GM18858 (cell line): Measurements from ENCODE around the gene RTN4RL1.

Experiments used
- ATAC-seq: cut with Tn5 transposase; IDR thresholded peaks from one replicate; pipeline ENCODE4 v1.9.1; 2021; ENCODE audit not compliant: unreplicated experiment

Gene RTN4RL1

DNA sequence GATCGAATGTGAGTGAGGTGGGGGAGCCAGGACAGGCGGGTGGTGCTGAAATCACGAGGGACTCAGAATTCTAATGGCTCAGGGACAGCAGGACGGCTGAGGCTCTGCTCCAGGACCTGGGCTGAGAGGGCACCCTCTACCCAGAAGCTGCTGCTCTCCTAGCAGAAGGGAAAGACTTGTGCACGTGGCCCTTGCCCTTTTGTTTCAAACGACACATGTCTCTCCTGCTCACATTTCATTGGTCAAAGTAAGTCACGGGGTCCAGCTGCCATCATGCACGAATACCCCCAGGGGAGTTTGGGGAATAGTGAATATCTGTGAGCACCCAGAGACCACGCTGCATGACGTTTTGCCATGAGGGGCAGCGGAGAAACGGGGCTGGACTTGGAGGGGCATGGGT is 73.2 kb downstream of the RTN4RL1 start:
- no peak for ATAC-seq

DNA sequence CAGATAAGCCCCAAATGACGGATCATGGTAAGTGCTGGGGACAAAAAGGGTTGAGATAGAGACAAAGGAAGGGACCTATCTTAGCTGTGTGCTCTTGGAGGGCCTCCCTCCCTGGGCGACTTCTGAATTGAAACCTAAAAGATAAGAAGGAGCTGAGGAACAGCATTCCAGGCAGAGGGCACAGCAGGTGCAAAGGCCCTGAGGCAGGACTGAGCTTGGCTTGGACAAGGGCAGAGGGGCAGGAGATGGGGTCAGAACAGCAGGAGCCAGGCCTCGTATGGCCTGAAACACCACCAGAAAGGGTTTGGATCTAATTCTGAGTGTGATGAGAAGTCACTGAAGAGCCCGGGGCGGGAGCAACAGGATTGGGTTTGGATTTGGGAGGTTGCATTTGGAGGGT is 75.4 kb downstream of the RTN4RL1 start:
- no peak for ATAC-seq

DNA sequence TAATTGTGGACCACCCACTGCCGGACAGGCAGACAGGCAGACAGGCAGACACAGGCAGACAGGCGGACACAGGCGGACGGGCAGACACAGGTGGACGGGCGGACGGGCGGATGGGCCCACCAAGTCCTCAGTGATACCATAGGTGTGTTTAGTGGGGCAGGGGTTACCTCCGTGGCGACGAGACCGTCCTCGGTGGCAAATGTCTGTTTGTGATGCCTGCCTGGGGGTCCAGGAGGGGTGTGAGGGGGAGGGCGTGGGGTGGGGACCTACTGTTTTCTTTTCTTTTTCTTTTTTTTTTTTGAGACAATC is 76.7 kb downstream of the RTN4RL1 start:
- ATAC-seq = no peak

DNA sequence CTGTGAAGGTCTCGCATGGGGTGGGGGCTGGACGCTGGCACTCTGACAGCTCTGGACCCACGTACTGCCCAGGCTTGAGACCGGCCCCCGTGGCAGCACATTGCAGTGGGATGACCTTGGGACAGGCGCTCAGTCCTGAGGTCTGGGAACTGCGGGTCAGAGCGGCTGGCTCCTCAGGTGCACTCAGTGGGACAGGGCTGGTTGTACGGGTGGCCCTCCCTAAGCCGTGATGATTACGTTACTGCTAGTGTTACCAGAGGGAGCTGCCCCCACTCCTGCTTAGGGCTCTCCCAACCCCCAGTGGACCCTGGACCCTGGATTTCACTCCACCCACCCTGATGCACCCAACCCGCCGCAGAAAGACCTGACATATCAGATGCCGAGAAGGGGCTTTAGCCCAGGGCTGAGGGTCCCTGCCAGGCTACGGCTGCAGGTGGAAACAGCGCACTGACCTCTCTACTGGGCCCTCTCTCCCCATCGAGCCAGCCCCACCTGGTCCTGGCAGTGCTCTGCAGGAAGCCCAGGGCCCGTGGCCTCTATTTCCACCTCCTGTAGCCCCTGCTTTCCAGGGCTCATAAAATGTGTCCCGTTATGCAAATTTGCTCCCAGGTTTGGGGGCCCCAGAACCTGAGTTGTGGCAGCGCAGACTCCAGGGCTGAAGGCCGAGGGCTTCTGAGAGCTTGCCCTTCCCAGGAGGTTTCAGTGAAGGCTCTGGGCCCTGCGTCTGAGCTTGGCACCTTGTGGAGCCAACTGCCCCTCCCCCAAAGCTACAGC is 77.2 kb downstream of the RTN4RL1 start:
- ATAC-seq = no peak

DNA sequence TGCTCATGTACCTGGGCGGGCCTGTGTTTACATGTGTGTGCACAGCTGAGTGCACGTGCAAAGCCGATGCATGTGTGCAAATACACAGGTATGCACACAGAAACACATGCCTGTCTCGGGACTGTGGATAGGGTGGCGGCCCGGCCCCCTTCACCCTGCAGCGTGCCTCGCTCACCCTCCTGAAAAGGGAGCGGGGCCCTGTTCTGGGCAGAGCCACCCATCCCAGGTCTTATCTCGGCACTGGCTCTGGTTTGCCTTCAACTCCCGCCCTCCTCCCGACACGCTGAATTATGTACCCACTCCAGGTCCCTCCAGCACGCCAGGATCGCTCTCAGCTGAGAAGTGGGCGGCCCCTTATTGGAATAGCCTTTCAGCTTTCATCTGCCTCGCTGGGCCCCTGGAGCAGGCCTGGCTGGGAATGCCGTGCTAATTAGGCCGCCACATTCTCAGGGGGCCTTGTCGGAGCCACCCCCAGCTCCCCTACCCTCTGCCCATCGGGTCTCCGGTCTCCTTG is 77.8 kb downstream of the RTN4RL1 start:
- no peak for ATAC-seq

DNA sequence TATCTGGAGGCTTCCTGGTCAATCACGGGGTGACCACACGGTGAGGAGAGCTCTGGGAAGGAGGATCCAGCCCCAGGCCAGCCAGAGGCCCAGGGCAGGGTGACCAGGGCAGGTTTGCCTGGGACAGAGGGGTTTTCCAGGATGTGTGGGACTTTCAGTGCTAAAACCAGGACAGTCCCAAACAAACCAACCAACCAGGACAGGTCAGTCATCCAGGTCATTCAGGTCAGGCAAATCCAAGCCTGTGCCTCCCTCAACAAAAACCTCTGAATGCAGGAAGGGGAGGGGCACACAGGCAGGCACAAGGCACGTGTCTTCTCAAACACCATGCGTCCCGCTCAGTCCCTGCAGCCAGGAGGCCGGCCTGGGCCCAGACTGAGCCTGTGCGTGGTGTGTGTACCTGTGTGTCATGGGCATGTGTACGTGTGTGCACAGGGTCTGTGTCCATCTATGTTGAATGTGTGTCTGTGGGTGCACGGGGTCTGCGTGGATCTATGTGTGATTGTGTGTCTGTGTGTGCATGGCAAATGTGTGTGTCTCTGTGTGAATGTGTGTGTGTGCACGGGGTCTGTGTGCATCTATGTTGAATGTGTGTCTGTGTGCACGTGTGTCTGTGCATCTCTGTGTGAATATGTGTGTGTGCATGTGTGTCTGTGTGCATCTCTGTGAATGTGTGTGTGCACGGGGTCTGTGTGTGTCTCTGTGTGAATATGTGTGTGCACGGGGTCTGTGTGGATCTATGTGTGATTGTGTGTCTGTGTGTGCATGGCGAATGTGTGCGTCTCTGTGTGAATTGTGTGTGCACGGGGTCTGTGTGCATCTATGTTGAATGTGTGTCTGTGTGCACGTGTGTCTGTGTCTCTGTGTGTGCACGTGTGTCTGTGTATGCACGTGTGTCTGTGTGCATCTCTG is 78.9 kb downstream of the RTN4RL1 start:
- no peak for ATAC-seq

DNA sequence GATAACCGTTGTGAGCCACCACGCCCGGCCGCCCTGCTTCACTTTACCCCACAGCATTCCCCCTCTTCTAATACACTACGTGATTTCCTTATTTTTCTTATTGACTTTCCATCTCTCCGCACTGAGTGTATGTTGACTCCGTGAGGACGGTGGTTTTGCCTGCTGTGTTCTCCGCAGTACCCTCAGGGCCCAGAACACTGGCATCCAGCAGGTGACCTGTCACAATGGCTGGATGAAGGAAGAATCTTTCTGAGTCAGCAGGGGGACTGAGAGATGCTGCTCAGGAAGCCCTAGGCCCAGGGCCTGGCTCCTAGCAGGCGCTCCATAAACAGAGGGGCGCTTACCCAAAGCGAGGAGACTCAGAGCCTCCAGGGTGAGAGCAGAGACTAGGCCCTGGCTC is 79.5 kb downstream of the RTN4RL1 start:
- ATAC-seq = no peak

DNA sequence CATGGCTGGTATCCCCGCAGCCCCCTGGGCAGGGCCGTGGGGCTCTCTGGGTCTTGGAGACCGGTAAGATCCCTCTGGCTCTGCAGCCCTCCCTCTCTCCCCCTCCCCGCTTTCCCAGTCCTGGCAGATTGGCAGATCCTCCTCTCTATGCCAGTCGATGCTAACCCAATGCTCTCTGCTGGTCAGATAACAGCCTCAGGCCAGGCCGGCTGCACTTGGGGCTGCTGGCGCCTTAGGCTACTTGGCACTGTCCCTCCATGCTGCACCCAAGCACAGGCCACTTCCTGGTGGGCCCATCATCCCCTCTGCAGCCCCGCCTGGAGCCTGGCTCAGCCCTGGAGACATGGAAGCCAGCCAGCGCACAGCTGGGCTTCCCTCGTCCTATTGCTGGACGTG is 81.7 kb downstream of the RTN4RL1 start:
- no peak for ATAC-seq

DNA sequence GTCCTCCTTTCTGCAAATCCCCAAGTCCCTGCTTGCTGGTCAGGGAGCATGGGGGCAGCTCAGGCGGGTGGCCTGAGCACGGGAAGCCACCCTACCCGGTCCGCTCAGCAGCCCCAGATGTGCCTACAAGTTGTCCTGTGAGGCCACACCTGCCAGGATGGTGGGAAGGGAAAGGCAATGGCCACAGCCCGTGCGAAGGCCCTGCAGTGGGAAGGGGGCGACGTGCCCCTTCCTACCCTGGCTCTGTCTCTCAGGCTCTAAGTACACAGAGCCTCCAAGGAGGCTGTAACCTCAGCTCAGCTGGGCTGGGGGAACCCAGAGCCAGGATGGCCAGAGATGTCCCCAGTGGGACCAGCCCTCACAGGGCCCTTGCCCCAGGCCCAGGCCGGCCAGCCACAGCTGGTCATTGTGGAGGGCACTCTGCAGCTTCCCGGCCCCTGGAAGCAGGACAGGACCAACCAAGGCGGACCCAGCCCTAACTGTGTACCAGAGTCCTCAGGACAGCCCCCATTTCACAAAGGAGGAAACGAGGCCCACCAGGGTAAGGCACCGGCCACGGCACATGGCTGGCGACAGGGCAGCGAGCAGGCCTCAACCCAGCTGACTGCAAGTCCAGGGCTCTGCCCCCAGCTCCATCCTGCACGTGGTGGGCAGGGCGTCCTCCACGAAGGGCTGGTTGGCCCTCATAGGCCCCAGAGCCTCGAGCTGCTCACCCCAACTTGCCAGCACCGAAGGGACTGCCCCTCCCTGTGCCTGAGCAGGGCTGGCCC is 82.3 kb downstream of the RTN4RL1 start:
- ATAC-seq = no peak

DNA sequence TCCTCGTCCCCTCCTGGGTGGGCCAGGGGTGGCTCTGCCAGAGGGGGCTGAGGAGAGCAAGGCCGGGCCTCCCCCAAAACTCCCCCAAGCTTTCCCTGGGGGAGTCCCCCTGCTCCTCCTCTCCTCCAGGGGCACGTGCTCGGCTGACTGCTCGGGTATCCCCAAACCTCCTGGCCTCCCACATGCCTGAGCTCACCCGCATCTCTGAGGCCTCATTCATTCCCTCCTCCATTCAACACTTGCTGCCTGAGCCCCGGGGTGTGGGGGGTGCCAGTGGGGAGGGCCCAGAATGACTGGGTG is 83.1 kb downstream of the RTN4RL1 start:
- ATAC-seq = no peak

DNA sequence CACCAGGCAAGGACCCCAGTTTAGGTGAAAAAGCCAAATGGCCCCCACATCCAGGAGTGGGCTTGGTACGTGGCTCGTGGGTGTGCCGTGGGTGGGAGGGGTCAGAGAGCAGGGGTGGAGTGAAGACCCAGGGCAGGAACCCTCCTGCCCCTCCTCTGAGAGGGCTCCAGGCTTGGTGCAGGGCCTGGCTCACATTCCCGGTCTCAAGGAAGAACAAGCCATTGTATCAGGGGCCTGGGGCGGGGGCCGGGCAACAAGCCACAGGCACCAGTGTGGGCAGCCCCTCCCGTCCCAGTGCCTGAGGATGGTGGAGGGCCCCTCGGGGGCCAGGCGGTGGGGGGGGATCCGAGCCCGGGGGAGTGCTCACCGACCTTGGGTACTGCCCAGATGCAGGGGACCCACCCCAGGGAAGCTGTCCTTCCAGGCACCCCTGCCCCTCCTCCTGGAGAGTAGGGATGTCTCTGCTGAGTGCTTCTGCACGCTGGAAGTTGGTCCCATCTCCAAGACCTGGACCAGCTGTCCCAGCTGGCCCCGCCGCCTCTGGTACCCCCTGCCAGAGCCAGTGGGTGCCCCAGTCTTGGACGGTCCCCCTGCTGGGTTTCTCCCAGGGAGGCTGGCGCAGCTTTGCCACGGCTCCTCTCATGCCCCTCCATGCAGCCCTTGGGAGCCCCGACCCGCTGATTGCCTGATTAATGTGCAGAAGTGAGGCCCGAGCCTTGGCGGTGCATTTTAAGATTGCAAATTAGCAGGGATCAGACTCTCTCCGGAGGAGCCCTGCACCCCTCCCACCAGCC is 83.7 kb downstream of the RTN4RL1 start:
- ATAC-seq = no peak

DNA sequence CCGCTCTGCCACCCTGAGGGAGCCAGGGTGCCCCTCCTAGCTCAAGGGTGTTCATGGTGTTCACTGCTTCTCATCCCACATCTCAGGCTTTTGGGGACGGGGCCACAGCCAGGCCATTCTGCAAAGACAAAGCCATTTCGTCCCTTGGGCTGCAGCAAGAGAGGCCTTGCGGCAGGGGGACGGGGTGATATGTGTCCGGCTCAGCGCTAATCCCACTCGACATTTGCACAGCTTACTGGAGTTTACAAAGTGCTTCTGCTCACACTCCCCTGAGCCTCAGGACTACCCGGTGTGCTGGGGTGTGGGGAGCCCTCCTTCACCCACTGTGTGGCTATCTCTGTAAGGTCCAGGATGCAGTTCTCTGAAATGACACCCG is 84.3 kb downstream of the RTN4RL1 start:
- ATAC-seq = no peak

DNA sequence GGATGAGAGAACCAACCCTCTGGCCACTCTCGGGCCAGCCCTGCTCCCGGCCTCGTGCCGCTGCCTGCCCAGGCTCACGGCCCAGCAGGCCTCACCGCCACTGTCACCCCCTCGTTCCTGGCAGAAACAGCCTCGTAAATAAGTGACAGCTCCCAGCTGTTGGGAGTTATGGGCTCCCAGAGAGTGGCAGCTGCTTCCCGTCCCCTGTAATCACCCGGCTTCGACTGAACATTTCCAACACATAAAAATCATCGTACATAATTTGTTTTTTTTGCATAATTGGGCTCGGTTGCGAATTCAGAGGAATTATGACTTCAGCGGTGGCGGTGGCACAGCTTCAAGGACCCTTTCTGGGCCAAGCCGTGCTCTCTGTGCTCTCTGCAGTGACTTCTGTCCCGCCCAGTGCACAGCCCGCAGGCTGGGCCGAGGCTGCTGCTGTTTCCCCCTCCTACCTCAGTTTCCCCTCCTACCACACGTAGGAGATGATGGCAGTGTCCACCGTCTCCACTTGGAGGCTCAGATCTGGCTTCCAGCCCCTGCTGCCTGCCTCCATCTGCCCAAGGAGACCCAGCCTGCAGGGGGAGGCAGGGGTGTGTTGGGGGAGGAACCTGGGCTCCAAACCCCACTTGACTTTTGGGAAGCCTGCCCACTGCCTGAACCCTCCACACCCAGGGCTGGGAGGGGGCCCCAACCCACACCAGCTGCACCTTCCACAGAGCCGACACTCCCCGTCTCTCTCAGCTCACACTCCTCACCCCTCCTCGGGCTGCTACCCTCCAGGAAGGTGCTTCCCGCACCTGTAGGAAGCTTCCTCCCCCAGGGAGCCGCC is 84.9 kb downstream of the RTN4RL1 start:
- ATAC-seq = no peak

DNA sequence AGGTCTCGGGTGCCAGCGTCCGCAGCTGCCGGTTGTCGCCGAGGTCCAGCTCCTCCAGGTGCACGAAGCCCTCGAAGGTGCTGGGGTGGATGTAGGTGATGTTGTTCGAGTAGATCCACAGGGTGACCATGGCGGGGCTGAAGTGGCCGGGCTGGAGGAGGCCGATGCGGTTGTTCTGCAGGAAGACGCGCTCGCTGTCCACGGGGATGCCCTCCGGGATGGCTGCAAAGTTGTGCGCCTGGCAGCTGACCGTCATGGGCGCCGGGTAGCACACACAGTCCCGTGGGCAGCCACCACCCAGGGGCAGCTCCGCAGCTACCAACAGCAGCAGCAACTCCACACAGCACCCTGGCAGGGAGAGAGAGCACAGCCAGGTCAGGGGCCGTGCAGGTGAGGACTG is 87.7 kb downstream of the RTN4RL1 start:
- no peak for ATAC-seq

DNA sequence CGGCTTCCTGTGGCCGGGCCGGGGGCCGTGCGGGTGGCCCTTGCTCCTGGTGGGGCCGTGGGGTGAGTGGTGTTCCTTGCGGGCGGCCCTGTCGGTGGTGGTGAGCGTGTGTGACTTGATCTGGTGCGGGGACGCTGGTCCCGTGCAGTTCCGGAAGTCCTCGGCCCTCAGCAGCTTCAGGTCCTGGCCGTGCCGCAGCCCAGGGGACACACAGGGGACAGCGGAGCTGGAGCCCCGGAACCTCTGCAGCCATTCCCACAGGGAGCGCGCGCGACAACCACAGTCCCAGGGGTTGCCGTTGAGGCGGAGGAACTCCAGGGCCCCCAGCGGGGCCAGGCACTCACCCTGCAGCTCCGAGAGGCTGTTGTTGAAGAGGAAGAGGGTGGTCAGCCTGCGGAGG is 88.4 kb downstream of the RTN4RL1 start:
- ATAC-seq = no peak

DNA sequence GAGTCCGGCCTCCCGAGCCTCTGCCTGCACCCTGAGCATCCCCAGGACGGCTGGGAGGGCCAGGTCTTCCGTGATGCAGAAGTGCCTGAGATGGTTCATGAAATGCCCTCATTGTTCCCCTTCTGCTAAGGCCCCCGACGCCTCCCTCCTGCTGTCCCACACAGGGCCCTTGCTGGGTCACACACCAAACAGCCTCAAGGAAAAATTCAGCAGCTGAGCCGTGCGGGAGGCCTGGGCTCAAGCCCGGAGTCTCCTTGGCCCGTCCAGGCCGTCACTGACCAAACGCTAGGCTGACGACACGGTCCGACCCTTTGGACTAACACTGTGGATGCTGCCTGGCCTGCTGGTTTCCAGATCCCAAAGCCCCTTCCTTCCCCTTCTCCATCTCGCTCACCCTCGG is 90.2 kb downstream of the RTN4RL1 start:
- no peak for ATAC-seq

DNA sequence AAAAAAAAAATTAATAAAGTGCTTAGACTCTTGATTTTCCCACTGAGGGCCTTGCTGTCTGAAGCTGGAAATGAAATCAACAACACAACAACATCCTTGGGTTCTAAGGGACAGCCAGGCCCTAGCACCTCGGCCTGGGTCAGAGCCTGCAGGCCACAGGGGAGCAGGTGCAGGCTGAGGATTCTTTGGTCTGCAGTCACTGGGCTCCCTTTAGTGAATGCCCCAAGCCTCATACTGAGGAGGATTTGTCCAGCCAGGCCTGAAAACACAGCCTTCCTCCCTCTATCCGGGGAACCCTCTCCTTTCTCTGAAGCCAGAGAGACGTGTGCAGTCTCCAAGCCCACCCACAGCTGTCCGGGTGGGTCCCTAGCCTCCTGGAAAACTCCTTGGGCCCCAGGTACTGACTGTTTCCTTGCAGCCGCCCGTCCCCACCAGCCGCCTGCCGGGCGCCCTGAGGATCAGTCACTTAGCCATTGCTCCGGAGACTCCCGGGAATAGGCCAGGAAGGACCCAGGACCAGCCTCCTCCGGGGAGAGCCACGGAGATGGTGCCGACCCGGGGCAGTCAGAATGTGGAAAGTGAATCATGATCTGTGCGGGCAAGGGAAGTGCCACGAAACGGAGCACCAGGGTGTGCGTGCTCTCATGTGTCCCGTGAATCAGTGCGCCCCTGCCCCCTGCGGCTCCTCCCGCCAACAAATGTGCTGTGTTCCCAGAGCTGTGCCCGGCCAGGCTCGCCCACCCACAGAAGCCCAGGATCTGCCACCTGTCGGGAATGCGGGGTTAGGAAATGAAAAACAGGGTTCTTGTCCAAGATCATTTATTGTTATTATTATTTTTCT is 91.0 kb downstream of the RTN4RL1 start:
- no peak for ATAC-seq

DNA sequence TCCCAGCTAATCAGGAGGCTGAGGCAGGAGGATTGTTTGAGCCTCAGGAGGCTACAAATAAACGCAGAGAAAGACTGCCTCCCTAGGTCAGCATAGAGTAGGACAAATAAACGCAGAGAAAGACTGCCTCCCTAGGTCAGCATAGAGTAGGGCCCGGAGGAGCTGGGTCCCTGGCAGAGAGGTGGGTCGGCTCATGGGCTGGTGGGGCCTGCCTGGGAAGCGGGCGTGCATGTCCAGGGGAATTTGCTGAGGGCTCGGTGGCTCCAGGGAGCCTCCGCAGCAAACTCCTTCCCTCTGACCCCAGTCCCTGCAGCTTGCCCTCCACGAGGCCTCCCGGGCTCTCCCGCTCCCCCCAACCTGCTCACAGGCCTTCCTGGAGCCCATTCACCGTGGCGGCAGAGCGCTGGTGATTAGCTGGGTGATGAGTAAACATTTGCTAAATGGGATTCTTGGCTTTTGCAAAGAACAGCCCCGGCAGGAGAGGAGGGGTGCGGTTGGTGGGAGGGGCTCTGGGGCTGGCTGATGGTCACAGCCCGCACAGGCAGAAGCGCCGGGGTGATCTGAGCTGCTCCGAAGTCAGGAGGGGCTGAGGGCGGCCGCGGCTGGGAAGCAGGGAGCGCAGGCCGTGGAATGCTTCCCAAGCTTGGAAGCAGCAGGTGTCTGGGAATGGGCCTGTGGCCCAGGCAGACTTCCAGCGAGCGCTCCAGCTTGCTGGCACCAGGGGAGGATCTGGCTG is 93.1 kb downstream of the RTN4RL1 start:
- no peak for ATAC-seq

DNA sequence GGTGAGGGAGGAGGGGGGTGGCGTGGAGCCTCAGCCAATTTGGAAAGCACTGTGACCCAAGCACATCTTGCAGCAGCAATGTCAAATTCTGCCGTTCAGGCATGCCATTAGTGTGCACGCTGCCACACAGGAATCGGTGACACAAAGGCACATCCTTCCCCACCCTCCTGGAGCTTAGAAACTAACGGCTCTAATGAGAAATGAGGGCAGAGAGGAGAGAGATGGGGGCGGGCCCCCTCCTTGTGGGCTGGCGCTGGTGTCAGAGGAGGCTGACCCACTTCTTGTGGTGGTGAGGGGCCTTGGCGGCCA is 94.8 kb downstream of the RTN4RL1 start:
- no peak for ATAC-seq
